Activated naive CD4-positive, alpha-beta T cell (primary cell): ENCODE results near the gene PTPRD.

Experiments used
- DNase-seq, 4 experiments: peaks; one replicate each; lab custom pipeline; 2025; lab: John Stamatoyannopoulos, UW

The PTPRD gene

GRCh38 chr9:8508671-8509290, 2104.0 kb downstream of the PTPRD start:
- no peak for DNase-seq

GRCh38 chr9:8494571-8494970, 2118.2 kb downstream of the PTPRD start:
- no peak for DNase-seq

GRCh38 chr9:8492679-8493078, 2120.1 kb downstream of the PTPRD start:
- no peak for DNase-seq

GRCh38 chr9:8492024-8492423, 2120.8 kb downstream of the PTPRD start:
- no peak for DNase-seq

GRCh38 chr9:8491563-8491962, 2121.2 kb downstream of the PTPRD start:
- no peak for DNase-seq

GRCh38 chr9:8489835-8490234, 2123.0 kb downstream of the PTPRD start:
- no peak for DNase-seq

- no peak for DNase-seq
Observed at GRCh38 chr9:8486095-8486494, 2126.7 kb downstream of the PTPRD start.

- no peak for DNase-seq
Observed at GRCh38 chr9:8484597-8485191, 2128.1 kb downstream of the PTPRD start.

- DNase-seq: no peak
Observed at GRCh38 chr9:8477450-8477849, 2135.4 kb downstream of the PTPRD start.

GRCh38 chr9:8474937-8475336, 2137.9 kb downstream of the PTPRD start:
- no peak for DNase-seq

GRCh38 chr9:8473244-8474020, 2139.4 kb downstream of the PTPRD start:
- DNase-seq: no peak

GRCh38 chr9:8468045-8468637, 2144.7 kb downstream of the PTPRD start:
- DNase-seq: no peak

- DNase-seq: no peak
Observed at GRCh38 chr9:8457816-8458215, 2155.0 kb downstream of the PTPRD start.

GRCh38 chr9:8457055-8457454, 2155.7 kb downstream of the PTPRD start:
- DNase-seq: no peak

GRCh38 chr9:8456344-8456743, 2156.5 kb downstream of the PTPRD start:
- no peak for DNase-seq

GRCh38 chr9:8450810-8451545, 2161.8 kb downstream of the PTPRD start:
- DNase-seq: no peak

- no peak for DNase-seq
Observed at GRCh38 chr9:8448226-8448625, 2164.6 kb downstream of the PTPRD start.

- no peak for DNase-seq
Observed at GRCh38 chr9:8447601-8448000, 2165.2 kb downstream of the PTPRD start.

- no peak for DNase-seq
Observed at GRCh38 chr9:8437876-8438275, 2174.9 kb downstream of the PTPRD start.

- DNase-seq: no peak
Observed at GRCh38 chr9:8437259-8437658, 2175.5 kb downstream of the PTPRD start.

- no peak for DNase-seq
Observed at GRCh38 chr9:8436786-8437185, 2176.0 kb downstream of the PTPRD start.

- DNase-seq: no peak
Observed at GRCh38 chr9:8434621-8435020, 2178.2 kb downstream of the PTPRD start.
